MM.1S (cell line): ENCODE measurements around the gene MCM7.

Experiments
- CTCF ChIP-seq: fragments of 300-600 bp; sonication (generic); IDR thresholded peaks from 2 replicates; pipeline ENCODE4 v1.5.1; 2016; ENCODE audit warnings: antibody characterized with exemption, low read length, mixed read lengths
- EZH2phosphoT487 ChIP-seq: fragments of 300-600 bp; sonication (generic); IDR thresholded peaks from 2 replicates; pipeline ENCODE4 v1.6.1; 2018; ENCODE audit warnings: antibody characterized with exemption, low read length

- TF ChIP-seq CTCF = no peak
- no peak for TF ChIP-seq EZH2phosphoT487
Observed at GRCh38 chr7:100069991-100070390, 31.2 kb downstream of the MCM7 start.
